HG03196 (cell line): ENCODE results near the gene FOXP4.
A peak's percentile ranks its signal among the peaks of the same experiment; 100 is the strongest.

Source experiments
- ATAC-seq: cut with Tn5 transposase; IDR thresholded peaks from one replicate; pipeline ENCODE4 v1.9.1; 2021; ENCODE audit not compliant: unreplicated experiment

Gene FOXP4

DNA sequence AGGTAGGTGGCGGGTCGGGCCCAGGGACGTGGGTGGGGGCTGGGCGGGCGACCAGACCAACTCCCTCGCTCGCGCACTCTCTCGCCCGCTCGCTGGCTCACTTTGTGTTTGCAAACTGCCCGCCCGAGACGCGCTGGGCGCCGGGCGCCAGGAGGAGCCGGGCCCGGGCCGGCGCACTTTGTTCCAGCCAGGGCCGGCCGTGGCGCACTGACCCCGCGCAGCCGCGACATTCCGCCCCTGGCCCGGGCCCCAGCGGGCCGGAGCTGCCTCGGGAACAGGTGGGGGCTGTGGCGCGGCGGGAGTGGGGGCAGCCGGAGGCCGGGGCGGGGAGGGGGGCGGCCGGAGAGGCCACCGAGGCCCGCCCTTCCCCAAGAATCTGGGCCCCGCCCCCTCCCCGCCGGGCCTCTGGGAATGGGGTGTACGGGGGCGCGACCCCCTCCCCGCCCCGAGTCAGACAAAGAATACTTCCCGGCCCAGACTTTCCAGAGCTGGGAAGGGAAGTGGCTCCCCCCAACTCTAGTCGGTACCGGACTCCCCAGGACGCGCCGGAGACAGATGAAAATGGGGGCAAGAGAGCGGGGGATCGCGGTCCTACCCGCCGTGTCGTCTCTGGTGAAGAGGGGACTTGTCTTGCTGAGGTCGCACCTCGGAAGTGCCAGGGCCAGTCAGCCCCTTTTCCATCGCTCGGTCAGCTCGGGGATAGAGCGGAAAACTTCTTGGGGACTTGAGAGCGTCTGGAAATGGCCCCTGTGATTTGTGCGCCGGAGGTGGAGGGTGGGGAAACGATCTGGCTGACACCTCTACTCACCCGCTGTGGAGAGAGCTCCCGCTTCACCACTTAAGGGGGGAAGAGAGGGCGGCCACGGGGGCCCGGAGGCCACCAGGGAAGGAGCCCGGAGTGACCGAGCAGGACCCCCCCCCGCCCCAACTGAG is 951 bp downstream of the FOXP4 start:
- peak; percentile 16 for ATAC-seq

DNA sequence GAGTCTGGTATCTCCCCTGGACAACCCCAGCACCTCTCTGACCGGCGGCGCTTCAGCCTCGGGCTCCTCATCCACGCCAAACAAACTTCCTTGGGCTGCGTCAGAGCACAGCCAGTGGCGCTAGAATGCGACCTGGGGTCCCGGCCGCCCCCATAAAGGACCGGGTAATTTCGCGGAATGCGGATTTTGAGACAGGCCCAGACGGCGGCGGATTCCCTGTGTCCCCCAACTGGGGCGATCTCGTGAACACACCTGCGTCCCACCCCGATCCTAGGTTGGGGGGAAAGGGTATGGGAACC is 1.6 kb downstream of the FOXP4 start:
- no peak for ATAC-seq

DNA sequence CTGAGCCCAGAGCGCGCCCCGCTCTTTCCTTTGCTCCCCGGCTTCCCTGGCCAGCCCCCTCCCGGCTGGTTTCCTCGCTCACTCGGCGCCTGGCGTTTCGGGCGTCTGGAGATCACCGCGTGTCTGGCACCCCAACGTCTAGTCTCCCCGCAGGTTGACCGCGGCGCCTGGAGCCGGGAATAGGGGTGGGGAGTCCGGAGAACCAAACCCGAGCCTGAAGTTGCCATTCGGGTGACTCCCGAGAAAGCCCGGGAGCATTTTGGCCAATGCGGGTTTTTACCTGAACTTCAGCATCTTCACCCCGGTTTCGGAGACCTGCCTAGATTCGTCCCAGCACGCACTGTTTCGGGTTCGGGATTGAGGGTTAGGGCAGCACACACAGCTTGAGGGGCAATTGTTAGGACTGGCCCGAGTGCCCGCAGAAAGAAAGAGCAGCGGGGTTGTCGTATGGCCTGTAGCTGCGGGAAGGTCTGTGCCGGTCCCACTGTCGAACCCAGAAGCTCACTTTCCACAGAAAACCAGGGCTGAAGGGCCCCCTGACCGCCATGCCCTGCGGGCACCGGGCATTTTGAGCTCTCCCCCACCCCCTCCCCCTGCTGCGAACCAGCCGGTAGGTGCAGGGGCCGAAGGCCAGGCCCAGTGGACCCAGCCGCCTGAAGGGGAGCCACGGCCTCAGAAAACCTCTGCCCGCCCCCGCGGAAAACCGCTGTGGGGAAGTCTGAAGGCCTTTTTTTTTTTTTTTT is 2.1 kb downstream of the FOXP4 start:
- no peak for ATAC-seq

DNA sequence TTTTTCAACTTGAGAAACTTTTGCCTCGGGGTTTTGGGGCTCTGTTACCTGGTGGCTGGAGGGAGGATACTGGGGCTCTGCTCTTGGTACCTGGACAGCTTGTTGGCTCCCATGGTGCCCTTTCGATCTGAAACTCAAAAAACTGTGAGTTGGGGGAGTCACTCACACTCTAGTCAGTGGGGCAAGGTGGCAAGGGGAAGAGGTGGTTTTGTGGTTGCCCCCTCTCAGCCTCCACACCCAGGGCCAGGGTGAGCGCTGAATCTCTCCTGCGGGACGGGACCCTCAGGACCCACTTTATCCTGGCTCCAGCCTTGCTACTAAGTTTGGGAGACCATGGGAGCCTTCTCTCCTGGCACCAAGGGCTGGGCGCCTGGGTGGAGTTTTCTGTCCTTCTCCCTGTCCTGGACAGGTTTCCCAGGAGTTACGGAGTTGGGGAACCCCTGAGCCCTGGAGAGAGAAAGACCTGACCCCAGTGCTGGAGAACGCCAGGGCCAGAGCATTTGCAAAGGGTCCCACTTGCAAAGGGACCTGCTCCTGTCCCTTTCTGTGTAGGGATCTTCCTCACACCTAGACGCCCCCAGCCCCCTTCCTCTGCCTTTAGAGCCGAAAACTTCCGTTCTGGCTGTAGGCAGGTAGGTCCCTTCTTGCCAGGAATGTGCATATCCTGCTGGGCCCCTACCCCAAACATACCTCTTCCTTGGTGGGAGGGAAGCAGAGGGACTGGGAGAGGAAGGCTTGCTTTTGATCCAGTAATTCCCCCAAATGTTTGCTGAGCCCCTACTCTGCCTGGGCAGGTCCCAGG is 2.9 kb downstream of the FOXP4 start:
- no peak for ATAC-seq

DNA sequence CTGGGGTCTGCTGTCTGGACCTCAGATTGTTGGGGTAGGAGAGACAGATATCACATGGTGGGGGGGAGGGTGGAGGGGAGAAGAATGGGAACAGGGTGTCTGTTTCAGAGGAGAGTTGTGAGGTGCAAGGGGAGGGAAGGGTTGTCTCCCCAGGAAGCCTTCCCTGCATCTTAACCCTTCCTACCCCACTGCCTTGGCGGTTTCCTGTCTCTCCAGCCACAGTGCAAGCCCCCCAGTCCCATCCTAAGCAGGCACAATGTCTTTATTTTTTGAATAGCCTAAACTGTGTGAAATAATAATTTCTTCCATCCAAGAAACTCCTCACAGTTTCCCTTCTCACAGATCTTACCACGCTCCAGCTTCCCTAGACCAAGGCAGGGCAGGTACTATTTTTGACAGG is 3.5 kb downstream of the FOXP4 start:
- no peak for ATAC-seq

- ATAC-seq: no peak
These were observed 5.0 kb downstream of the FOXP4 start for GRCh38 chr6:41551086-41551700.

GRCh38 chr6:41551857-41552256 is 5.7 kb downstream of the FOXP4 start:
- no peak for ATAC-seq

DNA sequence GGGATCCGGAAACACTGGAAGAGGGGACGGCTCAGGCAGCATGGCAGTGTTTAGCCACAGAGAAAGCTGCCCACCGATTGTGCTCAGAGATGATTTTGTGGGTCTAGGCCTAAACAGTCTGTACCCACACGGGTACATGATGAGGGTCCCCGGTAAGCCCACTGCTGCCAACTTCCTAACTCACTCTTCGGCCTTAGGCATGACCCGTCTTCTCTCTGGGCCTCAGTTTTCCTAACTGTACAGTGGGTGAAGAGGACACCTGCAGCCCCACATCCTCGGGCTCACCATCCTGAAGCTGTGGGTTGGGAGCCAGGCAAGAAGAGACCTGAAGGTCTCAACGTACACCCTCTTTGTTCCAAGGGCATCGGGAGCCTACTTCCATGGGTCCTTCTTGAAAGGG is 6.5 kb downstream of the FOXP4 start:
- ATAC-seq: no peak

GRCh38 chr6:41553405-41553999 is 7.3 kb downstream of the FOXP4 start:
- ATAC-seq: no peak

DNA sequence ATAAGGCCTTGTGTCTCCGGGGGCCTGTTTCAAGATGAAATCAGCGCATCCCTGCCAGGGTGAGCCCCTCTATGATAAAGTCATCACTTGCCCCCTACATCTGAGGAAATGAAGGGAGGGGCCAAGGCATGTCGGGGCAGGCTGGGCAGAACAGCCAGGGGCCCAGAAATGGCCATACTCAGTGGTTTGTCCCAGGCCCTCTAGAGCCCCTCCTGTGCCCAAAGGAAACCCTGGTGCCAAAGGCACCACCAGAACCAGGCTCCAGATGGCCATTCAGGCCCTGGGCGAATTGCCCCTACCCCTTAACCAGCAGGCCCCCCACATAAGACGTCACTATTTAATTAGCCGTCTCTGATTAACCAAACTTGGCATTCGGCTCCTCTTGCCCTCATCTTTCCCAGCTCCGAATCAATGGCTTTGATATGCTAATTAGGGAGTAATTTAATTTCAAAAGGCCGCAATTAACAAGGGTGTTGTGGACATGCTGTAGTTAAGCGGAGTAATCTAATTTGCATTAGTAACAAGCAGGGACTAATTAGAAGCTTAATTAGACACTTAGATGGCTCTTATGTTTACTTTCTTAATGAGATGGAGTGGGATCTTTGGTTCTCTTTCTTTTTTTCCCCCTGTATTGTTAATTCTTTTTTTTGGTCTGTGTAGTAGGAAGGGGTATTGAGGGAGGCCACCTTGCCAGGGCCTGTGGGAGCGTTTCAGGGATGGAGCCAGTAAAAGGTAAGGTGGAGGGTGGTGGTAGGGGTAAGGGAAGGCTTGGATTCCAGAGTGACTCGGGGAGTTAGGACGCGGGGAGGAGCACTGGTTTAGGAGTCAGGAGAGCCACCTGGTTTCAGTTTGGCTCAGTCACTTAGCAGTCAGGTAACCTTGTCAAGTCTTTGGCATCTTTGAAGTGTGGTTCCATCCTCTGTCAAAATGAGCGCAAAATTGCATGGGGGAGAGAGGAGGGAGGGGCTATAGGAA is 9.4 kb downstream of the FOXP4 start:
- no peak for ATAC-seq

GRCh38 chr6:41557335-41557734 is 11.2 kb downstream of the FOXP4 start:
- no peak for ATAC-seq

- ATAC-seq: no peak
These were observed 12.0 kb downstream of the FOXP4 start for GRCh38 chr6:41558033-41558807.

DNA sequence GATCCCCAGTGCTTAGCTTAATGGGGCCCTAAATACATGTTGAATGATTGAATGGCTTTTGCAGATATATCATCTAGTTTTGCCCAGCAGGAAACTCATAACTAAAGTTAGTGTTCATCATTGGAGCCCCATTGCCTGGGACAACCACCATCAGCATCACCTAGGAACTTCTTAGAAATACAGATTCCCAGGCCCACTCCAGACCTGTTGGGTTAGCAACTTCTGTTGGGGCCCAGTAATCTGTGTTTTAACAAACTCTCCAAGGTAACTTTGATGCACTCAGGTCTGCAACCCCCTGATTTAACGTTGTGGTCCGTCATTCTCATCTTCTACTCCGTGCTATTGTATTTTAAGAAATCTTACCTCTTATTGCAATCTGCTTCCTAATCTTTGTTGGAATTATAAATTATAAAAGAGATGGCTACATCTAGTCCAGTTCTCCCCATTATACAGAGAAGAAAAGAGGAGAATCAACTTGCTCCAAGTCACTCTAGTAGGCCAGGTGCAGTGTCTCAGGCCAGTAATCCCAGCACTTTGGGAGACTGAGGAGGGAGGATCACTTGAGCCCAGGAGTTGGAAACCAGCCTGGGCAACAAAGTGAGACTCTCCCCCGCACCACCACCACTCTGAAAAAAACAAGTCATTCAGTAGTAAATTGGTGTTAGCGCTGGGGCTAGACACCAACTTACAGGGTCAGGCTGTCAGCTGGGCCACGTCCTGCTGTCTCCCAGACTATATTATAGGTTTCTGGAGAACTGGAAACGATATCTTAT is 13.7 kb downstream of the FOXP4 start:
- ATAC-seq: no peak

GRCh38 chr6:41560431-41561192 is 14.4 kb downstream of the FOXP4 start:
- peak; percentile 51 for ATAC-seq

- ATAC-seq: no peak
These were observed 15.2 kb downstream of the FOXP4 start for GRCh38 chr6:41561416-41561815.

DNA sequence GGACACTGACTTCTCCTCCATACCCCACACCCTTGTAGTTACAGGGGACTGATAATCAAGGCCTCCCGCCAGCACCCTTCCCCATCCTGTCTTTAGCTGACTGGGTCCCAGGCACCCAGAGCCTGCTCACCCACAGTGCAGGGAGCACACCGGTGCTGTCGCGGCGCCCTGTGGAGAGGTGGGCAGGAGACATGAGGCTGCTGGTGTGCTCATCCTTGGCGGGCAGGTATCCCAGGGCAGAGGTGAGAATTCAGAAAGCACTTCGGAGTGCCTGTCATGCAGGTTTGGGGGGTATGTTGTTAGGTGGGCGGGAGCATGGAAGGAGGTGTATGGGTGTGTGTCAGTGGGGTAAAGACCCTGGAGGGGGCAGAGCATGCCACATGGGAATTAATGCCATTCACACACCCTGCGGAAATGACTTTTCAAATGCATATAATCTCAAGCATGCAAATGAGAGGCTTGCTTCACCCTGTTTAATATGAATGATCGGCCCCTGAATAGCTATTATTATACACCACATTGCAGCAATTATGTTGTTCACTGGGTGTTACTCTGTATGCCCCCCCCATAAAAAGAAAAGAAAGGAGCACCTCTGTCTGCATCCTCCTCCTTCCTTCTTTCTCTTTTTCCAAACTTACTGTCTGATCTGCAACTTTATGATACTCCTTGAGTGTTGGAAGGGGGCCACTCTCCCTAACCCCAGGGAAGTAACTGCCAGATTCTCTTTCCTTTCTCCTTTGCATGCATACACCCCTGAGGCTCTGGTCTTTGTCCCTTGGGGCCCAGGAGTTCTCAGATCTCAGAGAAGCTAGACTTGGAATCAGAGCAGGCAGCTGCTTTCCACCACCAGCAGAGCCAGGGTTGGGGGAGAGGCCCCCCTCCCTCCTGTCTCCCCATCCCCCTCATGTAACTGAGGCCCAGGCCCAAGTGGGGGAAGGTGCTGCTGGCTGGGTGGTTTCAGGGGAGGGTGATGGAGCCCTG is 16.0 kb downstream of the FOXP4 start:
- no peak for ATAC-seq
